DND-41 (cell line): ENCODE data around the gene ZMIZ1.
A peak's percentile ranks its signal among the peaks of the same experiment; 100 is the strongest.

Experiments
- ATAC-seq: fragments of 200-7000 bp; cut with Tn5 transposase; 3 replicates; pipeline ENCODE4 v1.9.1; 2021; ENCODE audit warnings: low read depth; ENCODE audit not compliant: insufficient read depth
- DNase-seq: peaks from one replicate; pipeline ENCODE4 v3.0.0-alpha.2; 2020
- H2AFZ ChIP-seq: 2 replicates; pipeline ENCODE4 v1.6.0; 2012; ENCODE audit warnings: low read depth, low read length
- H3K27ac ChIP-seq: 2 replicates; pipeline ENCODE4 v1.5.1; 2012; ENCODE audit warnings: low read length, inconsistent platforms
- H3K27me3 ChIP-seq: fragments of 200-600 bp; sonication (generic); 2 replicates; pipeline ENCODE4 v1.6.0; 2012; ENCODE audit warnings: low read length, mild to moderate bottlenecking, inconsistent platforms; ENCODE audit not compliant: insufficient read depth, poor library complexity
- H3K36me3 ChIP-seq: 2 replicates; pipeline ENCODE4 v1.5.1; 2012; ENCODE audit warnings: low read length, inconsistent platforms; ENCODE audit not compliant: insufficient read depth
- H3K4me1 ChIP-seq: 2 replicates; pipeline ENCODE4 v1.5.1; 2012; ENCODE audit warnings: mild to moderate bottlenecking, low read length; ENCODE audit not compliant: insufficient read depth
- H3K4me2 ChIP-seq: 2 replicates; pipeline ENCODE4 v1.6.0; 2012; ENCODE audit warnings: mild to moderate bottlenecking, moderate library complexity, low read length, inconsistent platforms; ENCODE audit not compliant: insufficient read depth
- H3K4me3 ChIP-seq, 2 experiments: fragments of 200-600 bp in 1 of 2; shearing (Covaris generic) in 1 of 2; 2 replicates each; pipeline ENCODE4 v1.5.1; 2012 to 2016; ENCODE audit warnings: inconsistent platforms in 2 of 2, low read length in 2 of 2, mild to moderate bottlenecking in 2 of 2, low read depth in 1 of 2, moderate library complexity in 1 of 2
- H3K79me2 ChIP-seq: 2 replicates; pipeline ENCODE4 v1.6.0; 2012; ENCODE audit warnings: low read length, inconsistent platforms; ENCODE audit not compliant: insufficient read depth
- H3K9ac ChIP-seq: 2 replicates; pipeline ENCODE4 v1.6.0; 2012; ENCODE audit warnings: low read depth, mild to moderate bottlenecking, inconsistent platforms, low read length, moderate library complexity
- H3K9me3 ChIP-seq: 2 replicates; pipeline ENCODE4 v1.5.1; 2012; ENCODE audit warnings: low read length, moderate library complexity, mild to moderate bottlenecking, inconsistent platforms; ENCODE audit not compliant: insufficient read depth, severe bottlenecking
- H4K20me1 ChIP-seq: 2 replicates; pipeline ENCODE4 v1.6.0; 2012; ENCODE audit warnings: low read length; ENCODE audit not compliant: insufficient read depth
- CTCF ChIP-seq: IDR thresholded peaks from 2 replicates; pipeline ENCODE4 v1.5.1; 2012; ENCODE audit warnings: borderline replicate concordance, low read length, moderate library complexity, mild to moderate bottlenecking; ENCODE audit not compliant: poor library complexity, severe bottlenecking; ENCODE audit errors: extremely low read depth
- EZH2 ChIP-seq: IDR thresholded peaks from 3 replicates; pipeline ENCODE4 v1.6.1; 2012; ENCODE audit warnings: borderline replicate concordance, low read depth, mild to moderate bottlenecking, moderate library complexity, low read length, inconsistent platforms; ENCODE audit not compliant: severe bottlenecking

The ZMIZ1 gene

DNA sequence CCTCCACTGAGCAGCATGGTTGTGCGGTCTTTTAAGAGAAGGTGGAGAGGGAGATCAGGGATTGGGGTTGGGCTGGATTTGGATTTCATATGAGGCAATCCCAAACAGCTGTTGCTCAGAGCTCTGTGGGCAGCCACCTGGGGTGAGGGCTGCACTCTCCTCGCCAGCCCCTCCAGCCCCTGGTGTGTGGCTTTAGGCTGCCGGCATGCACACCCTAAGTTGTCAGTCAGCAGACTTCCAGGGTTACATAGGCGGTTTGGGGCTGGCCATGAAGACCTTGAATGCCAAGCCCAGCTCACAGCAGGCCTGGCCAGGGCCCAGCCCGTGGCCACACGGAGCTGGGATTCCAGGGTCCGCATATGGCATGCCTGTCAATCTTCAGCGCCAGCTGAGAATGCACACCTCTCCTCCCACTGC lies 54.8 kb downstream of the ZMIZ1 start:
- Histone ChIP-seq H3K9me3 (no peaks in the 10 kb centered on the region), H3K36me3 (peaks cover 68% of the 10 kb centered on the region), H3K79me2 (peaks cover 2% of the 10 kb centered on the region), H3K9ac (no peak overlapping the region), H3K4me1 (peaks cover 3% of the 10 kb centered on the region), H3K27ac (peak overlapping the region; percentile 53; the same call in 1 of the 2 replicates), H4K20me1 (peaks cover 60% of the 10 kb centered on the region), H3K27me3 (no peaks in the 10 kb centered on the region), H2AFZ (no peak overlapping the region), H3K4me3 (no peak overlapping the region), H3K4me2 (no peak overlapping the region)
- ATAC-seq: no peak
- TF ChIP-seq EZH2: no peak
- TF ChIP-seq CTCF: no peak
- DNase-seq: no peak

- ATAC-seq (no peak), DNase-seq (no peak)
- H3K9me3 ChIP-seq: no peaks in the 10 kb centered on the region
- H2AFZ ChIP-seq: no peak overlapping the region
- peaks cover 2% of the 10 kb centered on the region for H3K79me2 ChIP-seq
- H3K4me1 ChIP-seq: peaks cover 8% of the 10 kb centered on the region
- H3K27ac ChIP-seq: no peak overlapping the region
- no peak overlapping the region for H3K9ac ChIP-seq
- H3K27me3 ChIP-seq: no peaks in the 10 kb centered on the region
- peaks cover 68% of the 10 kb centered on the region for H3K36me3 ChIP-seq
- no peak overlapping the region for H3K4me3 ChIP-seq
- peaks cover 58% of the 10 kb centered on the region for H4K20me1 ChIP-seq
- H3K4me2 ChIP-seq: no peak overlapping the region
- TF ChIP-seq EZH2: no peak
- no peak for TF ChIP-seq CTCF
Observed at GRCh38 chr10:79124066-79124465, 55.3 kb downstream of the ZMIZ1 start.

DNA sequence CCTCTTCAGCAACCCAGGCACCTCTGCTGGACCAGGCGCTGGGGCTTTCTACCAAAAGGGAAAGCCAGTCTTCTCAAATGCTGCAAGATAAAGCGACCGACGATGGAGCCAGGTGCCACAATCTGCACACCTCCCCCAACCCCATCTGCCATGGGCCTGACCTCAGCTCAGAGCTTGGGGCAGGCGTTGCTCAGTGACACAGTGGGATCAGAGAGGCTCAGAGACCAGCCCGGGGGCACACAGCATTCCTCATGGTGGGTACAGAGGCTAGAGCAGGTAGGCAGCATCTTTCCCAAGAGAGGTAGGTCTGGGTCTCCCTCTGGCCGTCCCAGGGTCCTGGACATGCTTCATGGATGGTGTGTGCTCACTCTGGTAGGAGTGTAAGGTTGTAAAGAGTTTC lies 56.3 kb downstream of the ZMIZ1 start:
- H3K4me2 ChIP-seq: no peak overlapping the region
- H3K36me3 ChIP-seq: peaks cover 63% of the 10 kb centered on the region
- H3K4me1 ChIP-seq: peaks cover 17% of the 10 kb centered on the region
- ATAC-seq: no peak
- H3K4me3 ChIP-seq: no peak overlapping the region
- peaks cover 8% of the 10 kb centered on the region for H3K79me2 ChIP-seq
- H4K20me1 ChIP-seq: peaks cover 53% of the 10 kb centered on the region
- no peaks in the 10 kb centered on the region for H3K27me3 ChIP-seq
- no peaks in the 10 kb centered on the region for H3K9me3 ChIP-seq
- H2AFZ ChIP-seq: no peak overlapping the region
- no peak for DNase-seq
- no peak overlapping the region; the same call in 1 of the 2 replicates for H3K27ac ChIP-seq
- TF ChIP-seq EZH2: no peak
- TF ChIP-seq CTCF: no peak
- no peak overlapping the region for H3K9ac ChIP-seq
